ENCODE measurements around the gene CCDC86.

Gene CCDC86

GRCh38 chr11:60873533-60873932 lies 31.6 kb downstream of the CCDC86 start:
- H3K36me3 ChIP-seq (ENCODE audit: control insufficient read depth, insufficient read depth, low read length, severe bottlenecking): no peaks in the 10 kb centered on the region
- H3K4me1 ChIP-seq (ENCODE audit: control insufficient read depth, insufficient read depth, low read length): peaks cover 27% of the 10 kb centered on the region
- no peaks in the 10 kb centered on the region for H3K27me3 ChIP-seq (replicated peaks; ENCODE audit: control insufficient read depth, insufficient read depth, low read length)
- no peak overlapping the region for H3K4me3 ChIP-seq (ENCODE audit: low read length)
- no peak for DNase-seq (ENCODE audit: low read depth)
- H3K9me3 ChIP-seq (ENCODE audit: control insufficient read depth, low read length): no peaks in the 10 kb centered on the region
- no peak overlapping the region for H3K9ac ChIP-seq (ENCODE audit: low read length)

DNA sequence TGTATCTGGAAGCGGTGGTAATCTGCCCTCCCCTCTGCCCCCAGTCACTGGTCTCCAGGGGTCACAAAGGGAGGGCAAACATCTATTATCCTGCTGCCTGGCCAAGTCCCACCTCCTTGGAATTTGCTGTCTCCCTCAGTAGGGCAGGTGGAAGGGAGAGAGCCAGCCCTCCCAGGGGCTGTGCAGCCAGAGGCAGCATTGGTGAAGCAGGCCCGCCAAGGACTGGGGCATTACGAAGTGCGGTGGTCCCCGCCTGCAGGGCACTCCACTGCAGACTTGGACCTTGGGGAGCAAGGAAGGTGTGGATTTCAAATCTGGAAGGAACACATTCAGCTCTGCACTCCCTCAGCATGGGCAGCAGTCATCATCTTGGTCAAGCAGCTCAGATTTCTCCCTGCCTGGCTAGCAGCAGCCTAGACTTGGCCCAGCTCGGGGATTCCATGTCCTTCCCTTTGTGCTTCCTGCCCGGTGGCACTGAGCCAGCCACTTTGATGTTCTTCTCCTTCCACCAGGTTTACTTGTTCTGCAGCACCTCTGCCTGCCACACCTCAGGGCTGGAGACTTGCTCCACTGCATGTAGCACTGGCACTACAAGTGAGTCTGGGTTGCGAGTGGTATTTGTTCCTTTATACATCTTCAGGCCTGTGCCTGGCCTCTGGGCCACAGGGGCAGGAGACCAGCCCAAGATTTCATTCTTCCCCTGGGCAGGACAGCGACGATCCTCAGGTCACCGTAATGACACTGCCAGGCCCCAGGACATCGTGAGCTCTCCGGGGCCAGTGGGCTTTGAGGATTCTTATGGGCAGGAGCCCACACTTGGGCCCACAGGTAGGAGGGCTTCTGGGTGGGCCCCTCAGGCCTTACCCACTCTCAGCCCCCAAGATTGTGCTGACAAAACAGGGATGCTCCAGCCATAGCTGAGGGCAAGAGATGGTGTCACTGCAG lies 32.8 kb downstream of the CCDC86 start:
- Histone ChIP-seq H3K27me3 (replicated peaks; ENCODE audit: control insufficient read depth, insufficient read depth, low read length) (no peaks in the 10 kb centered on the region), H3K9me3 (ENCODE audit: control insufficient read depth, low read length) (no peaks in the 10 kb centered on the region), H3K9ac (ENCODE audit: low read length) (no peak overlapping the region), H3K4me1 (ENCODE audit: control insufficient read depth, insufficient read depth, low read length) (peaks cover 27% of the 10 kb centered on the region), H3K4me3 (ENCODE audit: low read length) (no peak overlapping the region), H3K36me3 (ENCODE audit: control insufficient read depth, insufficient read depth, low read length, severe bottlenecking) (no peaks in the 10 kb centered on the region)
- no peak for DNase-seq (ENCODE audit: low read depth)

DNA sequence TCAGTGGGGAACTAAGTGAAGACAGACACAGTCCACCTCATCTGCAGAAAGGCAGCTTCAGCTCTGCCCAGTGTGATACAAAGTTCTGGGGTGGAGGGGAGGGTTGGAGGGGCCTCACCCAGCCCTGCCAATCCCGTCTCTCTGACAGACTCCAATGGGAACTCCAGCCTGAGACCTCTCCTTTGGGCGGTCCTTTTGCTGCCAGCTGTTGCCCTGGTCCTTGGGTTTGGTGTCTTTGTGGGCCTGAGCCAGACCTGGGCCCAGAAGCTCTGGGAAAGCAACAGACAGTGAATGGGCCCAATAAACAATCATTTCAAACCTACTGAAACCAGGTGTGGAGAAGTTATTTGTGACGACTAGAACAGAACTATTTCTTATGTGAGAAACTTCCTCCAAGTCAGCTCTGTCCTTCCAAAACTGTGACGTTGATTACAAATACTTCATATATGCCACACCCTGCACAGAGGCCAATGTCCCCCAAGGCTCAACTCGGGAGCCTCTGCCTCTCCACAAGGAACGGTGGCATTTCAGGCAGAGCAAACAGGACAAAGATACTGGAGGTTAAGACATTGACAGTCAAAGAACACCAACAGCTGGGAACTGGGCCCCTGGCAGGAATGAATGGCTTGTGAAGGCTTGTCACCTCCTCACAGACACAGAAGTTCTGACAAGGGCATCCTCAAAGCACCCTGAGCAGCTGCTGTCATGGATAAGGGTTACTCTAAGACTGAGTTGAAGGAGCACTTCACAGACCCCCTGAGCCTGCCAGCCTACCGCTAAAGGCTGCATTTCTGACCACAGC lies 33.7 kb downstream of the CCDC86 start:
- no peaks in the 10 kb centered on the region for H3K9me3 ChIP-seq (ENCODE audit: control insufficient read depth, low read length)
- H3K9ac ChIP-seq (ENCODE audit: low read length): no peak overlapping the region
- H3K4me3 ChIP-seq (ENCODE audit: low read length): no peak overlapping the region
- H3K27me3 ChIP-seq (replicated peaks; ENCODE audit: control insufficient read depth, insufficient read depth, low read length): no peaks in the 10 kb centered on the region
- H3K36me3 ChIP-seq (ENCODE audit: control insufficient read depth, insufficient read depth, low read length, severe bottlenecking): peaks cover 3% of the 10 kb centered on the region
- no peak for DNase-seq (ENCODE audit: low read depth)
- H3K4me1 ChIP-seq (ENCODE audit: control insufficient read depth, insufficient read depth, low read length): peaks cover 27% of the 10 kb centered on the region

- peaks cover 24% of the 10 kb centered on the region for H3K4me1 ChIP-seq (ENCODE audit: control insufficient read depth, insufficient read depth, low read length)
- no peak for DNase-seq (ENCODE audit: low read depth)
- H3K9ac ChIP-seq (ENCODE audit: low read length): no peak overlapping the region
- H3K27me3 ChIP-seq (replicated peaks; ENCODE audit: control insufficient read depth, insufficient read depth, low read length): no peaks in the 10 kb centered on the region
- H3K36me3 ChIP-seq (ENCODE audit: control insufficient read depth, insufficient read depth, low read length, severe bottlenecking): peaks cover 3% of the 10 kb centered on the region
- H3K4me3 ChIP-seq (ENCODE audit: low read length): no peak overlapping the region
- H3K9me3 ChIP-seq (ENCODE audit: control insufficient read depth, low read length): no peaks in the 10 kb centered on the region
Observed at GRCh38 chr11:60876168-60876485, 34.2 kb downstream of the CCDC86 start.

- Histone ChIP-seq H3K4me1 (ENCODE audit: control insufficient read depth, insufficient read depth, low read length) (peaks cover under 1% of the 10 kb centered on the region), H3K9me3 (ENCODE audit: control insufficient read depth, low read length) (no peaks in the 10 kb centered on the region), H3K36me3 (ENCODE audit: control insufficient read depth, insufficient read depth, low read length, severe bottlenecking) (peaks cover 3% of the 10 kb centered on the region), H3K4me3 (ENCODE audit: low read length) (no peak overlapping the region), H3K9ac (ENCODE audit: low read length) (no peak overlapping the region), H3K27me3 (replicated peaks; ENCODE audit: control insufficient read depth, insufficient read depth, low read length) (no peaks in the 10 kb centered on the region)
- no peak for DNase-seq (ENCODE audit: low read depth)
Observed at GRCh38 chr11:60878245-60879101, 36.6 kb downstream of the CCDC86 start.

- H3K9me3 ChIP-seq (ENCODE audit: control insufficient read depth, low read length): no peaks in the 10 kb centered on the region
- no peaks in the 10 kb centered on the region for H3K4me1 ChIP-seq (ENCODE audit: control insufficient read depth, insufficient read depth, low read length)
- no peak overlapping the region for H3K4me3 ChIP-seq (ENCODE audit: low read length)
Observed at GRCh38 chr11:60879104-60879503, 37.2 kb downstream of the CCDC86 start.

GRCh38 chr11:60879971-60880588 lies 38.2 kb downstream of the CCDC86 start:
- no peaks in the 10 kb centered on the region for H3K27me3 ChIP-seq (replicated peaks; ENCODE audit: control insufficient read depth, insufficient read depth, low read length)
- H3K36me3 ChIP-seq (ENCODE audit: control insufficient read depth, insufficient read depth, low read length, severe bottlenecking): peaks cover 3% of the 10 kb centered on the region
- no peak overlapping the region for H3K4me3 ChIP-seq (ENCODE audit: low read length)
- DNase-seq (ENCODE audit: low read depth): no peak
- H3K4me1 ChIP-seq (ENCODE audit: control insufficient read depth, insufficient read depth, low read length): no peaks in the 10 kb centered on the region
- no peaks in the 10 kb centered on the region for H3K9me3 ChIP-seq (ENCODE audit: control insufficient read depth, low read length)
- no peak overlapping the region for H3K9ac ChIP-seq (ENCODE audit: low read length)

More at GRCh38 chr11:60879104-60879503, 37.2 kb downstream of the CCDC86 start:
- no peak for DNase-seq (ENCODE audit: low read depth)
- H3K9ac ChIP-seq (ENCODE audit: low read length): no peak overlapping the region
- peaks cover 3% of the 10 kb centered on the region for H3K36me3 ChIP-seq (ENCODE audit: control insufficient read depth, insufficient read depth, low read length, severe bottlenecking)
- no peaks in the 10 kb centered on the region for H3K27me3 ChIP-seq (replicated peaks; ENCODE audit: control insufficient read depth, insufficient read depth, low read length)

DNA sequence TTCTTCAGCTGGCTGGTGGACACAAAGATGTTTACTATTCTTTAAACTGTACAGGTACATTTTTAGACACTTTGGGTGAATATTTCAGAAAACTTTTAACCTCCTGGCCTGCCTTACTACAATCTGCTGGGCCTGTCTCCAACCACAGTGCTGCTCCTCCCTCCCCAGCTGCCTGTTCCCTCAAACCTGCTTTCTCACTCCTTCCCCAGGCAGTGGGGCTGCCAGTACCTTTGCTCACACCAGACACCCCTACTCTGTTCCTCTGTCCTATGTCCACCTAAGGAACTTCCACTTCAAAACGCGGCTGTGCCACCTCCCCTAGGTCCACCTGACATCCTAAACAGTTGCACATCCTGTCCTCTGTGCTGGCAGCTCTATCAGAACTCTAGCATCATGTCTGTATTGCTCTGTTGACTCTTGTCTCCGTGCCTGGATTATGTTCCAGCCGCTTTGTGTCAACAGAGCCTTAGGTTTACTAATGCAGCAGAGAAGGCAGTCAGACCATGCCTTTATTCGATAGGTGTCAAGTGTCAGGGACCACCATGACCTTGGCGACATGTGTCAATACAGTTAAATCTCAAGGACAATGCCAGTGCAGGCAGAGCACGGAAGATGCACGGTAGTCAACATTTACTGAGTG lies 38.9 kb downstream of the CCDC86 start:
- no peaks in the 10 kb centered on the region for H3K27me3 ChIP-seq (replicated peaks; ENCODE audit: control insufficient read depth, insufficient read depth, low read length)
- H3K4me3 ChIP-seq (ENCODE audit: low read length): no peak overlapping the region
- no peaks in the 10 kb centered on the region for H3K4me1 ChIP-seq (ENCODE audit: control insufficient read depth, insufficient read depth, low read length)
- DNase-seq (ENCODE audit: low read depth): no peak
- no peak overlapping the region for H3K9ac ChIP-seq (ENCODE audit: low read length)
- peaks cover 3% of the 10 kb centered on the region for H3K36me3 ChIP-seq (ENCODE audit: control insufficient read depth, insufficient read depth, low read length, severe bottlenecking)
- H3K9me3 ChIP-seq (ENCODE audit: control insufficient read depth, low read length): no peaks in the 10 kb centered on the region

- Histone ChIP-seq H3K27me3 (replicated peaks; ENCODE audit: control insufficient read depth, insufficient read depth, low read length) (no peaks in the 10 kb centered on the region), H3K9ac (ENCODE audit: low read length) (no peak overlapping the region), H3K9me3 (ENCODE audit: control insufficient read depth, low read length) (no peaks in the 10 kb centered on the region), H3K4me1 (ENCODE audit: control insufficient read depth, insufficient read depth, low read length) (no peaks in the 10 kb centered on the region), H3K36me3 (ENCODE audit: control insufficient read depth, insufficient read depth, low read length, severe bottlenecking) (peaks cover 11% of the 10 kb centered on the region), H3K4me3 (ENCODE audit: low read length) (no peak overlapping the region)
- peak; percentile 53 for DNase-seq (ENCODE audit: low read depth)
Observed at GRCh38 chr11:60887556-60887955, 45.6 kb downstream of the CCDC86 start.

- Histone ChIP-seq H3K27me3 (replicated peaks; ENCODE audit: control insufficient read depth, insufficient read depth, low read length) (no peaks in the 10 kb centered on the region), H3K4me1 (ENCODE audit: control insufficient read depth, insufficient read depth, low read length) (no peaks in the 10 kb centered on the region), H3K4me3 (ENCODE audit: low read length) (no peak overlapping the region), H3K9ac (ENCODE audit: low read length) (no peak overlapping the region), H3K9me3 (ENCODE audit: control insufficient read depth, low read length) (no peaks in the 10 kb centered on the region), H3K36me3 (ENCODE audit: control insufficient read depth, insufficient read depth, low read length, severe bottlenecking) (peaks cover 29% of the 10 kb centered on the region)
- DNase-seq (ENCODE audit: low read depth): no peak
Observed at GRCh38 chr11:60889869-60890311, 48.0 kb downstream of the CCDC86 start.
